CD4-positive, alpha-beta T cell (primary cell): ENCODE measurements around the gene SETBP1. TPM values are rescaled to one million over a fixed set of nuclear protein-coding genes. Genes with fewer than 3 reads are reported as not detected.

Experiments
- ATAC-seq: fragments of 200-7000 bp; cut with Tn5 transposase; one replicate; pipeline ENCODE4 v1.10.0; 2022; ENCODE audit warnings: mild to moderate bottlenecking; ENCODE audit not compliant: poor library complexity
- CTCF ChIA-PET: fragments of 350-600 bp; sonication (Branson Sonifier 250); formaldehyde crosslinking; loops from one replicate; lab custom pipeline; 2021; ENCODE audit warnings: antibody characterized with exemption, inconsistent platforms; lab: Charles Lee
- POLR2A ChIA-PET: fragments of 350-600 bp; sonication (Branson Sonifier 250); formaldehyde crosslinking; loops from one replicate; lab custom pipeline; 2021; ENCODE audit warnings: antibody characterized with exemption, inconsistent platforms; lab: Charles Lee
- DNase-seq, 14 experiments: peaks; one replicate each; pipeline ENCODE4 v3.0.0-alpha.2; 2013 to 2020; ENCODE audit warnings: mixed read lengths in 2 of 14
- H3K27ac ChIP-seq, 2 donors: one replicate each; pipeline versions ENCODE4 v1.5.1 to v1.7.0; 2013; ENCODE audit warnings: low read length in 2 of 2, low read depth in 1 of 2, mild to moderate bottlenecking in 1 of 2
- H3K27me3 ChIP-seq, 2 experiments: 1 replicate in 1 of 2; 2 replicates in 1 of 2; pipeline versions ENCODE4 v1.6.1 to v1.7.0; 2013; ENCODE audit warnings: low read length in 2 of 2, control low read depth in 1 of 2, mild to moderate bottlenecking in 1 of 2, moderate library complexity in 1 of 2; ENCODE audit not compliant: insufficient read depth in 2 of 2, control insufficient read depth in 1 of 2
- H3K36me3 ChIP-seq: one replicate; pipeline ENCODE4 v1.6.1; 2013; ENCODE audit warnings: low read length, control low read depth; ENCODE audit not compliant: insufficient read depth
- H3K4me1 ChIP-seq: one replicate; pipeline ENCODE4 v1.6.1; 2013; ENCODE audit warnings: low read length, control low read depth; ENCODE audit not compliant: insufficient read depth
- H3K4me3 ChIP-seq: one replicate; pipeline ENCODE4 v1.5.1; 2013; ENCODE audit warnings: mild to moderate bottlenecking, low read length, moderate library complexity
- H3K9me3 ChIP-seq, 2 experiments: 1 replicate in 1 of 2; 2 replicates in 1 of 2; pipeline versions ENCODE4 v1.6.1 to v1.7.0; 2013; ENCODE audit warnings: low read length in 2 of 2, mild to moderate bottlenecking in 2 of 2, control low read depth in 1 of 2, moderate library complexity in 1 of 2; ENCODE audit not compliant: control insufficient read depth in 1 of 2, insufficient read depth in 1 of 2
- H3K27ac Mint-ChIP-seq: one replicate; pipeline ENCODE4 v1.8.0; 2020; ENCODE audit warnings: mixed read lengths
- H3K27me3 Mint-ChIP-seq: one replicate; pipeline ENCODE4 v1.8.0; 2021; ENCODE audit warnings: mixed read lengths
- H3K36me3 Mint-ChIP-seq: one replicate; pipeline ENCODE4 v1.8.0; 2021; ENCODE audit warnings: low read depth, mixed read lengths
- H3K4me1 Mint-ChIP-seq: one replicate; pipeline ENCODE4 v1.8.0; 2021; ENCODE audit warnings: low read depth, mixed read lengths
- H3K4me3 Mint-ChIP-seq: one replicate; pipeline ENCODE4 v1.8.0; 2020; ENCODE audit warnings: mild to moderate bottlenecking, mixed read lengths
- H3K9me3 Mint-ChIP-seq: one replicate; pipeline ENCODE4 v1.8.0; 2020; ENCODE audit warnings: mixed read lengths
- CTCF ChIP-seq: fragments of 200-600 bp; IDR thresholded peaks from one replicate; pipeline ENCODE4 v1.8.0; 2022; ENCODE audit warnings: antibody characterized with exemption, mild to moderate bottlenecking
- intact Hi-C, 2 experiments: fragments of 100-400 bp; cut with DNase I in 1 of 2; cut with micrococcal nuclease in 1 of 2; formaldehyde crosslinking; loops; one replicate each; pipeline versions ENCODE4 v1.15.1 to v1.9.0; 2023 to 2025; cut with DNase I, micrococcal nuclease
- total RNA-seq, 174 experiments: library from RNA in 2 of 174; stranded (reverse) in 2 of 174; gene quantifications; one replicate each; pipeline ENCODE4 v1.2.3 and lab custom pipeline; 2021 to 2026

Gene SETBP1
- total RNA-seq, 2 experiments from 2014 or later, result 0.25 to 0.41 TPM

- Histone ChIP-seq H3K27me3 (no peaks in the 10 kb centered on the region), H3K4me1 (no peaks in the 10 kb centered on the region), H3K9me3 (peaks cover 0 to 6% of the 10 kb centered on the region in 2 experiments), H3K36me3 (no peaks in the 10 kb centered on the region), H3K4me3 (no peak overlapping the region), H3K27ac (no peak overlapping the region)
- no peak for TF ChIP-seq CTCF
- ATAC-seq (no peak), DNase-seq (peak in 3 of 14 experiments; percentile 6 to 49 (median 34))
- Mint-ChIP-seq H3K4me1 (no peaks in the 10 kb centered on the region), H3K27me3 (no peaks in the 10 kb centered on the region), H3K4me3 (no peak overlapping the region), H3K9me3 (no peaks in the 10 kb centered on the region), H3K36me3 (no peaks in the 10 kb centered on the region), H3K27ac (no peak overlapping the region)
- ChIA-PET CTCF (no interaction called here), POLR2A (no interaction called here)
- intact Hi-C loops, result no loop called here
These were observed 386.2 kb downstream of the SETBP1 start for GRCh38 chr18:45066886-45067285.

- H3K27me3 Mint-ChIP-seq, result no peaks in the 10 kb centered on the region
- no peak overlapping the region for H3K27ac Mint-ChIP-seq
- intact Hi-C loops, result no loop called here
- Histone ChIP-seq H3K9me3 (peaks cover 0 to 1% of the 10 kb centered on the region in 2 experiments), H3K4me1 (no peaks in the 10 kb centered on the region), H3K4me3 (no peak overlapping the region), H3K27me3 (no peaks in the 10 kb centered on the region), H3K27ac (no peak overlapping the region), H3K36me3 (no peaks in the 10 kb centered on the region)
- no peak for TF ChIP-seq CTCF
- ATAC-seq, result no peak
- no peaks in the 10 kb centered on the region for H3K36me3 Mint-ChIP-seq
- CTCF ChIA-PET, result no interaction called here
- POLR2A ChIA-PET, result no interaction called here
- H3K9me3 Mint-ChIP-seq, result no peaks in the 10 kb centered on the region
- no peak for DNase-seq
- no peaks in the 10 kb centered on the region for H3K4me1 Mint-ChIP-seq
- H3K4me3 Mint-ChIP-seq, result no peak overlapping the region
These were observed 387.9 kb downstream of the SETBP1 start for GRCh38 chr18:45068400-45069094.

- H3K4me1 ChIP-seq, result no peaks in the 10 kb centered on the region
- no peak for TF ChIP-seq CTCF
- POLR2A ChIA-PET, result no interaction called here
These were observed 388.9 kb downstream of the SETBP1 start for GRCh38 chr18:45069546-45069945.

More at GRCh38 chr18:45069546-45069945, 388.9 kb downstream of the SETBP1 start:
- no peaks in the 10 kb centered on the region for H3K36me3 ChIP-seq
- H3K27me3 Mint-ChIP-seq, result no peaks in the 10 kb centered on the region
- ATAC-seq (no peak), DNase-seq (no peak)
- no peak overlapping the region for H3K4me3 Mint-ChIP-seq
- H3K4me3 ChIP-seq, result no peak overlapping the region
- no peaks in the 10 kb centered on the region for H3K9me3 ChIP-seq
- intact Hi-C loops, result no loop called here
- no peaks in the 10 kb centered on the region for H3K36me3 Mint-ChIP-seq
- no peaks in the 10 kb centered on the region for H3K9me3 Mint-ChIP-seq
- H3K27ac ChIP-seq, result no peak overlapping the region
- no peaks in the 10 kb centered on the region for H3K4me1 Mint-ChIP-seq
- CTCF ChIA-PET, result no interaction called here
- H3K27me3 ChIP-seq, result no peaks in the 10 kb centered on the region
- no peak overlapping the region for H3K27ac Mint-ChIP-seq
